Stimulated activated CD8-positive, alpha-beta memory T cell treated with anti-CD3 and anti-CD28 coated beads, Interleukin-15, amount 100 ng/mL, for 24 hours (primary cell): ENCODE measurements around the gene SLC7A4.

Experiments
- DNase-seq: peaks from one replicate; pipeline ENCODE4 v3.0.0-alpha.2; 2020; ENCODE audit warnings: low read depth

SLC7A4 gene

GRCh38 chr22:20997536-20998257 lies 34.7 kb downstream of the SLC7A4 start:
- DNase-seq, result no peak

DNA sequence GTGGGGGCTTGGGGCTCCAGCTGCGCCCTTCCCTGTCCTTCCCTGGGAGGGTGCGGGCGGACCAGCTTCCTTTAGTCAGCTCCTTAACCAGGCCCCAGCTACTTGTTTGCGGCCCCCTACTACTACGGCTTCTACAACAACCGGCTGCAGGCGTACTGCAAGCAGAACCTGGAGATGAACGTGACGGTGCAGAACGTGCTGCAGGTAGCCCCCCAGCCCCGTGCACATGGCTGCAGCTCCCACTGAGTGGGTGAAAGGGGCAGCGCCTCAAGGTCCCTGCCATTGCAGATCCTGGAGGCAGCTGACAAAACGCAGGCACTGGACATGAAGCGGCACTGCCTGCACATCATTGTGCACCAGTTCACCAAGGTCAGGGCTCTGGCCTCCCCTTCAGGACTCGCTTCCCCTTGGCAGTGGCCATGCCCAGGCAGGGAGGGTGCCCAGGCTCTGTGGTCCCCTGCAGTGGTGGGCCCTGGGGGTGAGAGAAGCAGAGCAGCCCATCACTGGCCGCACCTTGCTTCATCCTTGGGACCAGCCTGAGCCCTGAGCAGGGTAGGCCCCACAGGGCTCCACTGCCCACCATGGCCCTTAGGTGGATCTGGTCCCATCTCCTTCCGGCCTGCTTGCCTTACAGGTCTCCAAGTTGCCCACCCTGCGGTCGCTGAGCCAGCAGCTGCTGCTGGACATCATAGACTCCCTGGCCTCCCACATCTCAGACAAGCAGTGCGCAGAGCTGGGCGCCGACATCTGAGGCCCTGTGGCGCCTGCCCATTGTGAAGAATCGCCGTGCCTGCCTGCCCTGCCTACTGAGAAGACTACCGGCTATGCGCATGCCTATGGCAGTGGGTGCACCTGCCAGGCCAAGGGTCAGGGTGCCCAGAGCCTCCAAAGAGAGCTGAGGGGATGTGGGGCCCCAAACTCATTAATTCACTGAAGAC lies 35.5 kb downstream of the SLC7A4 start:
- DNase-seq, result no peak

- no peak for DNase-seq
These were observed 36.3 kb downstream of the SLC7A4 start for GRCh38 chr22:20996031-20996410.

DNA sequence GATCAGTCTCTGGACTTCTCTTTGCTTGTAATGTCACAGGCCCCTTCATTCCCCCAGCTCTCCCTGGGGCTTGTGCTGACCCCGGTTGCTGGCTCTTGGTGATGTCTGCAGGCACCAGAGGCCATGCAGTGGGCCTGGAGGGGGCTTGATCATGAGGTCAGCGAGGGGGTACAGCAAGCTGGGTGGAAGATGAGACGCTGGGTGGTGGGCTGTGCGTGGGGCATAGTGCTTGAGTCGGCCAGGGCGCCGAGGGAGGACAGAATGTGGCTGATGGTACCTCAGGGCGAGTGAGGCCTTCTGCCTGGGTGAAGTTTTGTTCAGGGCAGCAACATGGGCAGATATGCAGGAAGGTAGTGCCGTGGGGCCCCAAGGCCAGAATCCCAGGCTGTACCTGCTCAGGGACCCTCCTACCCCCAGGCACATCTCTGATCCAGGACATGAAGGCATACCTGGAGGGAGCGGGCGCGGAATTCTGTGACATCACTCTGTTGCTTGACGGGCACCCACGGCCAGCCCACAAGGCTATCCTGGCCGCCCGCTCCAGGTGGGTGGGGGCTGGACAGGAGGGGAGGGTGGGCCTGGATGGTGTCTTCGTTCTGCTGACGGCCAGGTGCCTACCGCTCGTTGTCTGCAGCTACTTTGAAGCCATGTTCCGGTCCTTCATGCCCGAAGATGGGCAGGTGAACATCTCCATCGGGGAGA lies 36.9 kb downstream of the SLC7A4 start:
- DNase-seq, result no peak

- DNase-seq, result no peak
These were observed 37.5 kb downstream of the SLC7A4 start for GRCh38 chr22:20994902-20995241.

- DNase-seq, result no peak
These were observed 38.0 kb downstream of the SLC7A4 start for GRCh38 chr22:20994128-20994901.

DNA sequence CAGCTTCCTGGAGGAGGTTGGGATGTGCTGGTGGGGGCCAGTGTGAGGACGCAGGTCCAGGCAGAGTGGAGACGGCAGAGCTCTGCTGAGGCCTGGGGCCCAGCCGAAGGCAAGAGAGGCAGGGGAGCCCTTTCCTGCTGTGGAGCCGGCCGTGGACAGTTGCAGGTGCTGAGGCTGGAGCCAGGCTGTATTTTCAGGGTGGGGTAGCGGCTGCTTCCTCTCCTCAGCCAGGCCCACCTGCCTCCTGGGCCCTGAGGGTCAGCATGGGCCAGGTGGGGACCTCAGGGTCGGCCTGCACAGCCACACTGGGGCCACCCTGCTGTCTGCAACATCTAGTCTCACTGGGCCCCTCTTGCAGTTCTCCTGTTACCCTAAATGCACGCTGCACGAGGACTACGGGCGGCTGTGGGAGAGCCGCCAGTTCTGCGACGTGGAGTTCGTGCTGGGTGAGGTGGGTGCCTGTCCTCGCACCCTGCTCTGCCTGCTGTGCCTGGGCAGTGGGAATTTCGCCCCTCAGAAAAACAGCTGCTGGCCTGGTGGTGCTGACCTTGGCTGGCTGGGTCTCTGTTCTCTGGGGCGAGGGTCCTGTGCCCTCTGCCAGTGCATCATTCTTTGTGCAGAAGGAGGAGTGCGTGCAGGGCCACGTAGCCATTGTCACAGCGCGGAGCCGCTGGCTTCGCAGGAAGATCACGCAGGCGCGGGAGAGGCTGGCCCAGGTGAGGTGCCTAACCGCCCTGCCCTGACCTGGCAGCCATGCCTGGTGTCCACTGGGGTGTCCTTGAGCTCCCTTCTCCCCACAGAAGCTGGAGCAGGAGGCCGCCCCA lies 38.8 kb downstream of the SLC7A4 start:
- no peak for DNase-seq

- no peak for DNase-seq
These were observed 39.7 kb downstream of the SLC7A4 start for GRCh38 chr22:20992456-20993303.

- DNase-seq, result no peak
These were observed 40.3 kb downstream of the SLC7A4 start for GRCh38 chr22:20992056-20992442.

- DNase-seq, result no peak
These were observed 40.9 kb downstream of the SLC7A4 start for GRCh38 chr22:20991252-20992055.

- DNase-seq, result no peak
These were observed 41.9 kb downstream of the SLC7A4 start for GRCh38 chr22:20990184-20991180.

- DNase-seq, result no peak
These were observed 42.8 kb downstream of the SLC7A4 start for GRCh38 chr22:20989323-20990138.

GRCh38 chr22:20988573-20989322 lies 43.6 kb downstream of the SLC7A4 start:
- DNase-seq, result no peak

DNA sequence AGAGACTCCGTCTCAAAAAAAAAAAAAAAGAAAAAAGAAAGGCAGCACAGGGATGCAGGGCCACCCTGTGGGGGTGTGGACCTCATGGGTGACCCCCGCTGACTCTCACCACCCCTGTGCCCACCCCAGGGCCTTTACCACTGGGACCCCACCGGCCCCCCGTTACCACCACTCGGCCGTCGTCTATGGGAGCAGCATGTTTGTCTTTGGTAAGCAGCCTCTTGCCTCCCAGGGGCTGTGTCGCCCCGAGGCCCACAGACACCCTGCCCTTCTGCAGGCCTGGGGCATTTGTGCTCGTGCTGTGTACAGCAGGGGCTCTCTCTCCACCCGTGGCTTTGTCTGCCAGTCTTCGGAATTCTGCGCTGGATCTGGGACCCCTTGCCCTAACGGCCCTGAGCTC lies 45.0 kb downstream of the SLC7A4 start:
- no peak for DNase-seq

- no peak for DNase-seq
These were observed 46.0 kb downstream of the SLC7A4 start for GRCh38 chr22:20986365-20986764.

GRCh38 chr22:20985720-20986119 lies 46.6 kb downstream of the SLC7A4 start:
- no peak for DNase-seq
